Lower leg skin (tissue), 3 donors: ENCODE data around the gene EIF2D.

Experiments
- POLR2A ChIP-seq, 2 donors: fragments of 450-650 bp; IDR thresholded peaks; one replicate each; pipeline ENCODE4 v1.6.1; 2016 to 2017; ENCODE audit warnings: antibody characterized with exemption in 2 of 2, mild to moderate bottlenecking in 1 of 2, moderate library complexity in 1 of 2
- TF ChIP-seq, protein P1 (sequence below), 3 donors: fragments of 450-650 bp; IDR thresholded peaks; one replicate each; pipeline ENCODE4 v1.5.1; 2016; ENCODE audit warnings: antibody characterized with exemption in 3 of 3, mild to moderate bottlenecking in 3 of 3, moderate library complexity in 2 of 3

GRCh38 chr1:206586501-206587445, 25.5 kb downstream of the EIF2D start:
- TF ChIP-seq, protein P1, sequence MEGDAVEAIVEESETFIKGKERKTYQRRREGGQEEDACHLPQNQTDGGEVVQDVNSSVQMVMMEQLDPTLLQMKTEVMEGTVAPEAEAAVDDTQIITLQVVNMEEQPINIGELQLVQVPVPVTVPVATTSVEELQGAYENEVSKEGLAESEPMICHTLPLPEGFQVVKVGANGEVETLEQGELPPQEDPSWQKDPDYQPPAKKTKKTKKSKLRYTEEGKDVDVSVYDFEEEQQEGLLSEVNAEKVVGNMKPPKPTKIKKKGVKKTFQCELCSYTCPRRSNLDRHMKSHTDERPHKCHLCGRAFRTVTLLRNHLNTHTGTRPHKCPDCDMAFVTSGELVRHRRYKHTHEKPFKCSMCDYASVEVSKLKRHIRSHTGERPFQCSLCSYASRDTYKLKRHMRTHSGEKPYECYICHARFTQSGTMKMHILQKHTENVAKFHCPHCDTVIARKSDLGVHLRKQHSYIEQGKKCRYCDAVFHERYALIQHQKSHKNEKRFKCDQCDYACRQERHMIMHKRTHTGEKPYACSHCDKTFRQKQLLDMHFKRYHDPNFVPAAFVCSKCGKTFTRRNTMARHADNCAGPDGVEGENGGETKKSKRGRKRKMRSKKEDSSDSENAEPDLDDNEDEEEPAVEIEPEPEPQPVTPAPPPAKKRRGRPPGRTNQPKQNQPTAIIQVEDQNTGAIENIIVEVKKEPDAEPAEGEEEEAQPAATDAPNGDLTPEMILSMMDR (IDR thresholded peaks at IDR 0.05), result no peak
- TF ChIP-seq POLR2A (IDR thresholded peaks at IDR 0.05), result no peak
